Liver (tissue), 9 donors: ENCODE data around the gene TRIM17. TPM values are rescaled to one million over a fixed set of nuclear protein-coding genes. Genes with fewer than 3 reads are reported as not detected.

Source experiments
- DNase-seq: peaks from one replicate; pipeline ENCODE4 v3.0.0-alpha.2; 2017; ENCODE audit warnings: low spot score
- H3K27ac ChIP-seq, 2 donors: one replicate each; pipeline ENCODE4 v1.7.0; 2013; ENCODE audit warnings: inconsistent platforms in 2 of 2, low read length in 2 of 2, control low read depth in 1 of 2, low read depth in 1 of 2, mild to moderate bottlenecking in 1 of 2
- H3K27me3 ChIP-seq, 4 donors: one replicate each; pipeline versions ENCODE4 v1.6.1 to v1.7.0; 2013; ENCODE audit warnings: low read length in 3 of 4, inconsistent platforms in 1 of 4, mild to moderate bottlenecking in 1 of 4, moderate library complexity in 1 of 4; ENCODE audit not compliant: control insufficient read depth in 4 of 4, insufficient read depth in 4 of 4
- H3K36me3 ChIP-seq, 4 donors: one replicate each; pipeline versions ENCODE4 v1.6.1 to v1.7.0; 2013; ENCODE audit warnings: low read length in 3 of 4, mild to moderate bottlenecking in 3 of 4, low read depth in 1 of 4, moderate library complexity in 1 of 4; ENCODE audit not compliant: control insufficient read depth in 4 of 4, insufficient read depth in 3 of 4
- H3K4me1 ChIP-seq, 4 donors: one replicate each; pipeline versions ENCODE4 v1.6.1 to v1.7.0; 2013; ENCODE audit warnings: low read length in 3 of 4, mild to moderate bottlenecking in 3 of 4, moderate library complexity in 1 of 4; ENCODE audit not compliant: control insufficient read depth in 4 of 4, insufficient read depth in 4 of 4
- H3K4me3 ChIP-seq, 3 donors: one replicate each; pipeline versions ENCODE4 v1.6.1 to v1.7.0; 2013; ENCODE audit warnings: low read length in 3 of 3, control low read depth in 1 of 3, low read depth in 1 of 3, mild to moderate bottlenecking in 1 of 3
- H3K9ac ChIP-seq, 2 donors: one replicate each; pipeline ENCODE4 v1.7.0; 2013; ENCODE audit warnings: low read length in 2 of 2, mild to moderate bottlenecking in 2 of 2, moderate library complexity in 2 of 2, control low read depth in 1 of 2, low read depth in 1 of 2
- H3K9me3 ChIP-seq, 4 donors: one replicate each; pipeline versions ENCODE4 v1.6.1 to v1.7.0; 2013; ENCODE audit warnings: low read length in 3 of 4; ENCODE audit not compliant: control insufficient read depth in 4 of 4
- EGR1 ChIP-seq, 2 donors: IDR thresholded peaks; 2 replicates each; pipeline ENCODE4 v1.6.1; 2016 to 2018; ENCODE audit warnings: antibody characterized with exemption in 2 of 2, low read depth in 2 of 2
- FOXA1 ChIP-seq: IDR thresholded peaks from 2 replicates; pipeline ENCODE4 v1.6.1; 2016; ENCODE audit warnings: antibody characterized with exemption
- FOXA2 ChIP-seq: IDR thresholded peaks from 2 replicates; pipeline ENCODE4 v1.6.1; 2016; ENCODE audit warnings: antibody characterized with exemption
- GABPA ChIP-seq, 2 donors: IDR thresholded peaks in 1 of 2; conservative IDR thresholded peaks in 1 of 2; 2 replicates each; pipeline ENCODE4 v1.6.1; 2016; ENCODE audit warnings: antibody characterized with exemption in 2 of 2, mild to moderate bottlenecking in 1 of 2, moderate library complexity in 1 of 2
- HNF4A ChIP-seq, 2 donors: conservative IDR thresholded peaks; 2 replicates each; pipeline ENCODE4 v1.6.1; 2016; ENCODE audit warnings: antibody characterized with exemption in 2 of 2, mild to moderate bottlenecking in 2 of 2
- HNF4G ChIP-seq: IDR thresholded peaks from 2 replicates; pipeline ENCODE4 v1.6.1; 2016; ENCODE audit warnings: antibody characterized with exemption
- JUND ChIP-seq, 2 donors: IDR thresholded peaks; 2 replicates each; pipeline ENCODE4 v1.6.1; 2016; ENCODE audit warnings: antibody characterized with exemption in 2 of 2
- NR2F2 ChIP-seq: IDR thresholded peaks from 2 replicates; pipeline ENCODE4 v1.6.1; 2016; ENCODE audit warnings: antibody characterized with exemption
- RAD21 ChIP-seq, 2 donors: IDR thresholded peaks; 2 replicates each; pipeline ENCODE4 v1.6.1; 2016; ENCODE audit warnings: antibody characterized with exemption in 2 of 2, mild to moderate bottlenecking in 2 of 2
- RXRA ChIP-seq, 2 donors: IDR thresholded peaks; 2 replicates each; pipeline ENCODE4 v1.6.1; 2017 to 2018; ENCODE audit warnings: antibody characterized with exemption in 2 of 2, mild to moderate bottlenecking in 1 of 2
- SP1 ChIP-seq: IDR thresholded peaks from 2 replicates; pipeline ENCODE4 v1.6.1; 2018; ENCODE audit warnings: antibody characterized with exemption, mild to moderate bottlenecking
- TAF1 ChIP-seq: conservative IDR thresholded peaks from 2 replicates; pipeline ENCODE4 v1.6.1; 2016; ENCODE audit warnings: antibody characterized with exemption, mild to moderate bottlenecking
- YY1 ChIP-seq: IDR thresholded peaks from 2 replicates; pipeline ENCODE4 v1.6.1; 2016; ENCODE audit warnings: antibody characterized with exemption, mild to moderate bottlenecking
- WGBS: extraction: QIAGEN DNeasy Blood & Tissue Kit; methylation state at CpG from one replicate; pipeline ENCODE4 v1.1.7; 2013; 5-methylcytosine and 5-hydroxymethylcytosine counted together
- polyA plus RNA-seq, 2 donors: library from polyadenylated mRNA; stranded (reverse) in 1 of 2; unstranded in 1 of 2; fragments of 200-250 nt in 1 of 2; fragments of >200 nt in 1 of 2; fragmentation: Nextera tagmentation in 1 of 2; extraction: Ambion mirVana in 1 of 2; gene quantifications; one replicate each; pipeline versions ENCODE4 v1.2.1 to v1.2.3, GENCODE V29; 2013 to 2015
- total RNA-seq, 2 donors: library from RNA; depleted of rRNA; stranded (reverse); fragments of >200 nt; gene quantifications; one replicate each; pipeline ENCODE4 v1.2.3, GENCODE V29; 2014
- TF ChIP-seq, protein P1 (sequence below): IDR thresholded peaks from 2 replicates; pipeline ENCODE4 v1.6.1; 2016; ENCODE audit warnings: antibody characterized with exemption
- TF ChIP-seq, protein P2 (sequence below): IDR thresholded peaks from 2 replicates; pipeline ENCODE4 v1.6.1; 2016; ENCODE audit warnings: antibody characterized with exemption
- TF ChIP-seq, protein P3 (sequence below): IDR thresholded peaks from 2 replicates; pipeline ENCODE4 v1.6.1; 2016; ENCODE audit warnings: antibody characterized with exemption, mild to moderate bottlenecking
- TF ChIP-seq, protein P4 (sequence below): IDR thresholded peaks from 2 replicates; pipeline ENCODE4 v1.6.1; 2016; ENCODE audit warnings: antibody characterized with exemption
- TF ChIP-seq, protein P5 (sequence below): fragments of 150-350 bp; IDR thresholded peaks from 2 replicates; pipeline ENCODE4 v1.5.1; 2017; ENCODE audit warnings: improper control_type of control experiment, low read depth, low read length; ENCODE audit not compliant: missing input control
- donor health status: healthy.
- donor health status: healthy.
- donor health status: healthy.
- donor health status: healthy.
- donor health status: healthy.

The TRIM17 gene
- total and polyA plus RNA-seq, 4 donors = 0.08 to 0.49 TPM; not detected in 2

DNA sequence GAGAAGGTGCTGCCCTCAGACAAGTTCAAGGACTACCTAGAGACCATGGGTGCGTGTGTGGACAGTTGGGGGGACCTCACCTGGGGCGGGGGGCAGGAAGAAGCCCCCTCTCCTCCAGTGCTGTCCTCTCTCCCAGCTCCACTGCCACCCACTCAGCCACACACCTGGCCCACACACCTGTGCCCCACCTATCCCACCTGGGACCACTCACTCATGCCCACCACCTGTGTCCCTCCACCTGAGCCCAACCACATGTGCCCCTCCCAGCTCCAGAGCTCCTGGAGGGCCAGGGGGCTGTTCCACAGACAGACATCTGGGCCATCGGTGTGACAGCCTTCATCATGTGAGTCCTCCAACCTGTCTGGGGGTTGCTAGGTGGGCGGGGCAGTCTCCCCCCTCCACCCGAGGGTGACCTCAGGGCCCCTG is 39.0 kb downstream of the TRIM17 start (continued):
- TF ChIP-seq GABPA (IDR thresholded peaks at IDR 0.05 in 1 of 2, conservative IDR thresholded peaks at IDR 0.05 in 1 of 2) = no peak
- no peak for TF ChIP-seq FOXA1
- TF ChIP-seq HNF4G = no peak
- TF ChIP-seq TAF1 = no peak
- TF ChIP-seq YY1 = no peak
- TF ChIP-seq HNF4A (conservative IDR thresholded peaks at IDR 0.05) = no peak

DNA sequence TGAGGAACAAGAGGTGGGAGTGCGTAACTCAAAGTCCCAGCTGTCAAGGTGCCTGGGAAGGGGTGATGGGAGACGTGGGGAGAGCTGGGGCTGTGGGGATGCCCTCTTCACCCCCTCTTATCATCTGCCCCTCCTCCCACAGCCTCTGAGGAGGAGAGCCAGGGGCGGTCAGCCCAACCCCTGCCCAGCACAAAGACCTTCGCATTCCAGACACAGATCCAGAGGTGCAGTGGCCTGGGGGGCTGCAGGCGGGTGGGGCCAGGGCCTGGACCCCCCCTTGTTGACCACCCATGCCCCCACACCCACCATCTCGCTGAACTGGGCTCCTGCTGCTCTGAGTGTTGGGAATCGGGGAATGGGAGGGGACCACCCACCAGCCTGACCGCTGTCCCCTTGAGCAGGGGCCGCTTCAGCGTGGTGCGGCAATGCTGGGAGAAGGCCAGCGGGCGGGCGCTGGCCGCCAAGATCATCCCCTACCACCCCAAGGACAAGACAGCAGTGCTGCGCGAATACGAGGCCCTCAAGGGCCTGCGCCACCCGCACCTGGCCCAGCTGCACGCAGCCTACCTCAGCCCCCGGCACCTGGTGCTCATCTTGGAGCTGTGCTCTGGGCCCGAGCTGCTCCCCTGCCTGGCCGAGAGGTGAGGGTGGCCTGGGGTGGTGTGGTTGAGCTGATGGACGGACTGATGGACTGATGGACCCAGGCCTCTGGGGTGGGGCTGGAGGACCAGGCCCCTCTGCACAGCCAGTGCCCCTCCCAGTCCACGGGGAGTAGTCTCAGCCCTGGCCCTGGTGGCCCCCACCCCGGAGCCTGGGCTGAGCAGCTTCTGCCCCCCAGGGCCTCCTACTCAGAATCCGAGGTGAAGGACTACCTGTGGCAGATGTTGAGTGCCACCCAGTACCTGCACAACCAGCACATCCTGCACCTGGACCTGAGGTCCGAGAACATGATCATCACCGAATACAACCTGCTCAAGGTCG is 39.7 kb downstream of the TRIM17 start:
- Histone ChIP-seq H3K9me3 (no peaks in the 10 kb centered on the region), H3K27me3 (no peaks in the 10 kb centered on the region), H3K27ac (no peak overlapping the region), H3K4me3 (no peak overlapping the region), H3K4me1 (peaks cover 0 to 14% (median 6%) of the 10 kb centered on the region in 4 donors), H3K36me3 (no peaks in the 10 kb centered on the region), H3K9ac (no peak overlapping the region)
- no peak for DNase-seq
- TF ChIP-seq, protein P1, sequence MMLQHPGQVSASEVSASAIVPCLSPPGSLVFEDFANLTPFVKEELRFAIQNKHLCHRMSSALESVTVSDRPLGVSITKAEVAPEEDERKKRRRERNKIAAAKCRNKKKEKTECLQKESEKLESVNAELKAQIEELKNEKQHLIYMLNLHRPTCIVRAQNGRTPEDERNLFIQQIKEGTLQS = no peak
- TF ChIP-seq FOXA1 (no peak), RXRA (IDR thresholded peaks at IDR 0.05) (no peak), RAD21 (IDR thresholded peaks at IDR 0.05) (no peak), FOXA2 (no peak), HNF4A (conservative IDR thresholded peaks at IDR 0.05) (no peak), HNF4G (no peak), YY1 (no peak)
- TF ChIP-seq, protein P2, sequence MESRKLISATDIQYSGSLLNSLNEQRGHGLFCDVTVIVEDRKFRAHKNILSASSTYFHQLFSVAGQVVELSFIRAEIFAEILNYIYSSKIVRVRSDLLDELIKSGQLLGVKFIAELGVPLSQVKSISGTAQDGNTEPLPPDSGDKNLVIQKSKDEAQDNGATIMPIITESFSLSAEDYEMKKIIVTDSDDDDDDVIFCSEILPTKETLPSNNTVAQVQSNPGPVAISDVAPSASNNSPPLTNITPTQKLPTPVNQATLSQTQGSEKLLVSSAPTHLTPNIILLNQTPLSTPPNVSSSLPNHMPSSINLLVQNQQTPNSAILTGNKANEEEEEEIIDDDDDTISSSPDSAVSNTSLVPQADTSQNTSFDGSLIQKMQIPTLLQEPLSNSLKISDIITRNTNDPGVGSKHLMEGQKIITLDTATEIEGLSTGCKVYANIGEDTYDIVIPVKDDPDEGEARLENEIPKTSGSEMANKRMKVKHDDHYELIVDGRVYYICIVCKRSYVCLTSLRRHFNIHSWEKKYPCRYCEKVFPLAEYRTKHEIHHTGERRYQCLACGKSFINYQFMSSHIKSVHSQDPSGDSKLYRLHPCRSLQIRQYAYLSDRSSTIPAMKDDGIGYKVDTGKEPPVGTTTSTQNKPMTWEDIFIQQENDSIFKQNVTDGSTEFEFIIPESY = no peak
- TF ChIP-seq, protein P3, sequence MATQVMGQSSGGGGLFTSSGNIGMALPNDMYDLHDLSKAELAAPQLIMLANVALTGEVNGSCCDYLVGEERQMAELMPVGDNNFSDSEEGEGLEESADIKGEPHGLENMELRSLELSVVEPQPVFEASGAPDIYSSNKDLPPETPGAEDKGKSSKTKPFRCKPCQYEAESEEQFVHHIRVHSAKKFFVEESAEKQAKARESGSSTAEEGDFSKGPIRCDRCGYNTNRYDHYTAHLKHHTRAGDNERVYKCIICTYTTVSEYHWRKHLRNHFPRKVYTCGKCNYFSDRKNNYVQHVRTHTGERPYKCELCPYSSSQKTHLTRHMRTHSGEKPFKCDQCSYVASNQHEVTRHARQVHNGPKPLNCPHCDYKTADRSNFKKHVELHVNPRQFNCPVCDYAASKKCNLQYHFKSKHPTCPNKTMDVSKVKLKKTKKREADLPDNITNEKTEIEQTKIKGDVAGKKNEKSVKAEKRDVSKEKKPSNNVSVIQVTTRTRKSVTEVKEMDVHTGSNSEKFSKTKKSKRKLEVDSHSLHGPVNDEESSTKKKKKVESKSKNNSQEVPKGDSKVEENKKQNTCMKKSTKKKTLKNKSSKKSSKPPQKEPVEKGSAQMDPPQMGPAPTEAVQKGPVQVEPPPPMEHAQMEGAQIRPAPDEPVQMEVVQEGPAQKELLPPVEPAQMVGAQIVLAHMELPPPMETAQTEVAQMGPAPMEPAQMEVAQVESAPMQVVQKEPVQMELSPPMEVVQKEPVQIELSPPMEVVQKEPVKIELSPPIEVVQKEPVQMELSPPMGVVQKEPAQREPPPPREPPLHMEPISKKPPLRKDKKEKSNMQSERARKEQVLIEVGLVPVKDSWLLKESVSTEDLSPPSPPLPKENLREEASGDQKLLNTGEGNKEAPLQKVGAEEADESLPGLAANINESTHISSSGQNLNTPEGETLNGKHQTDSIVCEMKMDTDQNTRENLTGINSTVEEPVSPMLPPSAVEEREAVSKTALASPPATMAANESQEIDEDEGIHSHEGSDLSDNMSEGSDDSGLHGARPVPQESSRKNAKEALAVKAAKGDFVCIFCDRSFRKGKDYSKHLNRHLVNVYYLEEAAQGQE = no peak
- 96% methylated on average over 31 of the region's 31 CpGs for WGBS

DNA sequence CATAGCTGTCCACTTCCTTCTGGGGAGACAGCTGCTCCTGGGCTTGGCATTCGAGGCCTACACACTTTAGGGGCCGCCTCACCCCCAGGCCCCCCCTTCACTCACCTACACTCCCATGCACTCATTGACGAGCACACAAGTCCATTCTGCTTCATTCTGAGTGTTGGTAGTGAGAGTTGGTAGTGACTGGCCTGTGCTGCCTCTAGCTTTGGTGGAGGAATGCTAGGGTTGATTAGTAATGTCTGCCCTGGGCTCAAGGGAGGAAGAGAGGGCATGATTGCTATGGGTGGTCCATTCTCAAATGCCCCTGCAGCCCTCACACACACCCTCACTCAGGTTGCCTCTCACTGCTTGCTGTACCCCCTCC is 40.4 kb downstream of the TRIM17 start:
- H3K9me3 ChIP-seq = no peaks in the 10 kb centered on the region
- no peaks in the 10 kb centered on the region for H3K36me3 ChIP-seq
- H3K4me3 ChIP-seq = no peak overlapping the region
- H3K4me1 ChIP-seq = peaks cover 0 to 14% (median 6%) of the 10 kb centered on the region in 4 donors
- DNase-seq = no peak
- H3K9ac ChIP-seq = no peak overlapping the region
- no peak overlapping the region for H3K27ac ChIP-seq
- WGBS = 94% methylated on average over 3 of the region's 3 CpGs
- H3K27me3 ChIP-seq = no peaks in the 10 kb centered on the region
- TF ChIP-seq FOXA1 = no peak
- no peak for TF ChIP-seq RXRA (IDR thresholded peaks at IDR 0.05)
- no peak for TF ChIP-seq GABPA (IDR thresholded peaks at IDR 0.05 in 1 of 2, conservative IDR thresholded peaks at IDR 0.05 in 1 of 2)
- no peak for TF ChIP-seq TAF1
- TF ChIP-seq YY1 = no peak
- no peak for TF ChIP-seq RAD21 (IDR thresholded peaks at IDR 0.05)
- TF ChIP-seq SP1 = no peak
- TF ChIP-seq NR2F2 = no peak
- TF ChIP-seq, protein P1 = no peak
- TF ChIP-seq, protein P4, sequence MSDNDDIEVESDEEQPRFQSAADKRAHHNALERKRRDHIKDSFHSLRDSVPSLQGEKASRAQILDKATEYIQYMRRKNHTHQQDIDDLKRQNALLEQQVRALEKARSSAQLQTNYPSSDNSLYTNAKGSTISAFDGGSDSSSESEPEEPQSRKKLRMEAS = no peak
- no peak for TF ChIP-seq EGR1 (IDR thresholded peaks at IDR 0.05; ENCODE audit: low read depth in 2 of 2)
- TF ChIP-seq FOXA2 = no peak
- no peak for TF ChIP-seq HNF4G
- no peak for TF ChIP-seq JUND (IDR thresholded peaks at IDR 0.05)
- TF ChIP-seq, protein P5, sequence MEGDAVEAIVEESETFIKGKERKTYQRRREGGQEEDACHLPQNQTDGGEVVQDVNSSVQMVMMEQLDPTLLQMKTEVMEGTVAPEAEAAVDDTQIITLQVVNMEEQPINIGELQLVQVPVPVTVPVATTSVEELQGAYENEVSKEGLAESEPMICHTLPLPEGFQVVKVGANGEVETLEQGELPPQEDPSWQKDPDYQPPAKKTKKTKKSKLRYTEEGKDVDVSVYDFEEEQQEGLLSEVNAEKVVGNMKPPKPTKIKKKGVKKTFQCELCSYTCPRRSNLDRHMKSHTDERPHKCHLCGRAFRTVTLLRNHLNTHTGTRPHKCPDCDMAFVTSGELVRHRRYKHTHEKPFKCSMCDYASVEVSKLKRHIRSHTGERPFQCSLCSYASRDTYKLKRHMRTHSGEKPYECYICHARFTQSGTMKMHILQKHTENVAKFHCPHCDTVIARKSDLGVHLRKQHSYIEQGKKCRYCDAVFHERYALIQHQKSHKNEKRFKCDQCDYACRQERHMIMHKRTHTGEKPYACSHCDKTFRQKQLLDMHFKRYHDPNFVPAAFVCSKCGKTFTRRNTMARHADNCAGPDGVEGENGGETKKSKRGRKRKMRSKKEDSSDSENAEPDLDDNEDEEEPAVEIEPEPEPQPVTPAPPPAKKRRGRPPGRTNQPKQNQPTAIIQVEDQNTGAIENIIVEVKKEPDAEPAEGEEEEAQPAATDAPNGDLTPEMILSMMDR = no peak
